Ascending aorta (tissue), 2 donors: ENCODE measurements around the gene TWIST2. TPM values are rescaled to one million over a fixed set of nuclear protein-coding genes. Genes with fewer than 3 reads are reported as not detected.

ENCODE experiments used
- DNase-seq, 2 donors: peaks; one replicate each; pipeline ENCODE4 v3.0.0-alpha.2; 2019; ENCODE audit warnings: low spot score in 2 of 2
- H3K27ac ChIP-seq, 2 donors: fragments of 200-600 bp; sonication (generic); one replicate each; pipeline ENCODE4 v1.5.1; 2016 to 2017; ENCODE audit warnings: mild to moderate bottlenecking in 1 of 2
- H3K27me3 ChIP-seq: fragments of 200-600 bp; sonication (generic); one replicate; pipeline ENCODE4 v1.5.1; 2017
- H3K36me3 ChIP-seq, 2 donors: fragments of 200-600 bp; sonication (generic); one replicate each; pipeline ENCODE4 v1.5.1; 2016
- H3K4me1 ChIP-seq, 2 donors: fragments of 200-600 bp; sonication (generic); one replicate each; pipeline ENCODE4 v1.5.1; 2016 to 2017; ENCODE audit warnings: mild to moderate bottlenecking in 1 of 2
- H3K4me3 ChIP-seq, 2 donors: fragments of 200-600 bp; sonication (generic); one replicate each; pipeline ENCODE4 v1.5.1; 2016 to 2017; ENCODE audit warnings: mild to moderate bottlenecking in 1 of 2
- H3K9me3 ChIP-seq, 2 donors: fragments of 200-600 bp; sonication (generic); one replicate each; pipeline ENCODE4 v1.5.1; 2016
- intact Hi-C: fragments of 100-400 bp; cut with DNase I; formaldehyde crosslinking; loops from one replicate; pipeline ENCODE4 v1.15.1; 2023
- total RNA-seq: library from RNA; depleted of rRNA; stranded (reverse); fragments of >200 nt; gene quantifications from one replicate; pipeline ENCODE4 v1.1.0, GENCODE V29; 2016
- TF ChIP-seq, protein P1 (sequence below), 3 experiments: fragments of 200-600 bp in 2 of 3; fragments of 450-650 bp in 1 of 3; sonication (generic) in 2 of 3; IDR thresholded peaks; one replicate each; pipeline ENCODE4 v1.5.1; 2016 to 2019; ENCODE audit warnings: antibody characterized with exemption in 3 of 3, mild to moderate bottlenecking in 1 of 3, moderate library complexity in 1 of 3

Gene TWIST2
- total RNA-seq, 1 donor from 2014 or later, result 108 TPM

- no peaks in the 10 kb centered on the region for H3K36me3 ChIP-seq
- no peak overlapping the region for H3K27ac ChIP-seq
- TF ChIP-seq, protein P1, sequence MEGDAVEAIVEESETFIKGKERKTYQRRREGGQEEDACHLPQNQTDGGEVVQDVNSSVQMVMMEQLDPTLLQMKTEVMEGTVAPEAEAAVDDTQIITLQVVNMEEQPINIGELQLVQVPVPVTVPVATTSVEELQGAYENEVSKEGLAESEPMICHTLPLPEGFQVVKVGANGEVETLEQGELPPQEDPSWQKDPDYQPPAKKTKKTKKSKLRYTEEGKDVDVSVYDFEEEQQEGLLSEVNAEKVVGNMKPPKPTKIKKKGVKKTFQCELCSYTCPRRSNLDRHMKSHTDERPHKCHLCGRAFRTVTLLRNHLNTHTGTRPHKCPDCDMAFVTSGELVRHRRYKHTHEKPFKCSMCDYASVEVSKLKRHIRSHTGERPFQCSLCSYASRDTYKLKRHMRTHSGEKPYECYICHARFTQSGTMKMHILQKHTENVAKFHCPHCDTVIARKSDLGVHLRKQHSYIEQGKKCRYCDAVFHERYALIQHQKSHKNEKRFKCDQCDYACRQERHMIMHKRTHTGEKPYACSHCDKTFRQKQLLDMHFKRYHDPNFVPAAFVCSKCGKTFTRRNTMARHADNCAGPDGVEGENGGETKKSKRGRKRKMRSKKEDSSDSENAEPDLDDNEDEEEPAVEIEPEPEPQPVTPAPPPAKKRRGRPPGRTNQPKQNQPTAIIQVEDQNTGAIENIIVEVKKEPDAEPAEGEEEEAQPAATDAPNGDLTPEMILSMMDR (IDR thresholded peaks at IDR 0.05), result no peak
- intact Hi-C loops, result no loop called here
- H3K4me1 ChIP-seq, result no peaks in the 10 kb centered on the region
- H3K9me3 ChIP-seq, result no peaks in the 10 kb centered on the region
- H3K27me3 ChIP-seq, result no peaks in the 10 kb centered on the region
- DNase-seq, result peak in 1 of 2 donors; percentile 37
- no peak overlapping the region for H3K4me3 ChIP-seq
Observed at GRCh38 chr2:238921259-238921658, 73.4 kb downstream of the TWIST2 start.

- DNase-seq, result peak in 1 of 2 donors; percentile 41
- no peaks in the 10 kb centered on the region for H3K36me3 ChIP-seq
- H3K4me1 ChIP-seq, result no peaks in the 10 kb centered on the region
- no peak overlapping the region for H3K27ac ChIP-seq
- intact Hi-C loops, result no loop called here
- H3K9me3 ChIP-seq, result no peaks in the 10 kb centered on the region
- H3K4me3 ChIP-seq, result no peak overlapping the region
- TF ChIP-seq, protein P1 (IDR thresholded peaks at IDR 0.05), result no peak
- H3K27me3 ChIP-seq, result no peaks in the 10 kb centered on the region
Observed at GRCh38 chr2:238921681-238922319, 73.9 kb downstream of the TWIST2 start.

DNA sequence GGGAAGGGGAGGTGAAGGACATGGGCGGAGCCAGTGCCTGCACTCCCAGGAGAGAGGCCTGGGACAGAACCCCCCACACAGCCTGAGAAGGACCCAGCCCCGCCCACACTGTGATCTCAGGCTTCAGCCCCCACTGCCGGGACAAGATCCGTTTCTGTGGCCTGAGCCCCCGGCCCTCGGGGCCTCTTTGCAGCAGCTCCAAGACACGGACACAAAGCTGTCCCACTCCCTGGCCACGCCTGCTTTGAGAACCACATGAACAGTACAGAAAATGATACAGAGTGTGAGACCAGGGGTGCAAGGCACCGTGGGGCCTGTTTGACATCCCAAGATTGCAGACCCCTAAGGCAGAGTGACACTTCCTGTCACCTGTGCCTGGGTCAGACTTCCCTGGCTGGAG, 74.5 kb downstream of the TWIST2 start:
- intact Hi-C loops, result no loop called here
- no peaks in the 10 kb centered on the region for H3K27me3 ChIP-seq
- no peaks in the 10 kb centered on the region for H3K36me3 ChIP-seq
- no peaks in the 10 kb centered on the region for H3K4me1 ChIP-seq
- TF ChIP-seq, protein P1 (IDR thresholded peaks at IDR 0.05), result no peak
- DNase-seq, result peak in 1 of 2 donors; percentile 30
- H3K9me3 ChIP-seq, result no peaks in the 10 kb centered on the region
- H3K4me3 ChIP-seq, result no peak overlapping the region
- no peak overlapping the region for H3K27ac ChIP-seq

DNA sequence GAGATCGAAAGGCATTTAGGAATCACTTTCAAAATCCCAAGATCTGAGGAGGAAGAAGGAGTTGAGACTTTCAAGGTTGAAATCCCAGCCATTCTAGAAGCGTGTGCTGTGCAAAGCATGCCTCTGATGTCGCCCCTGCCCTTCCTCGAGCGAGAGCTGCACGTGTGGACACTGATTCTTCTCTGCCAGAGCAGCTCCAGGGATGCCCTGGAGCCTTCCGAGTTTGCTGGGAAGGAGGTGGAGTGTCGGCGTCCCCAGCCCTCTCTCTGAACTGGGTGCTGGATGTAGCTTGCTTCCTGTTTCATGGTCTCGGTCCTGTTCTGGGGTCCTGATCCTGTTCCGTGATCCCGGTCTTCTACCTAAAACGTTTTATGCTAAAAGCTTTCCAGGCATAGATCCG, 76.1 kb downstream of the TWIST2 start:
- Histone ChIP-seq H3K4me1 (no peaks in the 10 kb centered on the region), H3K36me3 (no peaks in the 10 kb centered on the region), H3K4me3 (no peak overlapping the region), H3K27me3 (no peaks in the 10 kb centered on the region), H3K27ac (no peak overlapping the region), H3K9me3 (no peaks in the 10 kb centered on the region)
- intact Hi-C loops, result no loop called here
- peak in 1 of 2 donors; percentile 48 for DNase-seq
- TF ChIP-seq, protein P1 (IDR thresholded peaks at IDR 0.05), result no peak

DNA sequence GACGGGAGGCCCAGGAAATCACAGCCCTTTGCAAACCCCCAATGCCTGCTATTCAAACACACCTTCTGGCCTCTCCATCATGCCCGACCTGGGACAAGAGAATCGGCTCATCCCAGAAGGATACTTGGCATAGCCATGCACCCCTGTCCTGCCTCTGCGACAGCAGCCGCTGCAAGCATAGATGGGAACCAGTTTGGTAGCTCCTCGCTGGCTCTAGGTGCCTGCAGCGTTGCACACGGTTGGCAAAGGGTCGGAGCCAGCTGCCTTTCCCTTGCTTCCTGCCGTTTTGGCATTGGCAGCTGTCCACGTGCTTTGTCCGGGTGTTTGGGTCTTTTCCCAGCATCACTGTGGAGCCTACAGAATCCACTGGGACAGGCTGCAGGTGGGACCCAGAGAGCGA, 76.9 kb downstream of the TWIST2 start:
- peak in 1 of 2 donors; percentile 46 for DNase-seq
- Histone ChIP-seq H3K9me3 (no peaks in the 10 kb centered on the region), H3K27ac (no peak overlapping the region), H3K36me3 (no peaks in the 10 kb centered on the region), H3K4me1 (peaks cover 0 to under 1% of the 10 kb centered on the region in 2 donors), H3K27me3 (no peaks in the 10 kb centered on the region), H3K4me3 (no peak overlapping the region)
- intact Hi-C loops, result no loop called here
- TF ChIP-seq, protein P1 (IDR thresholded peaks at IDR 0.05), result no peak
